CD4-positive, alpha-beta T cell (primary cell): ENCODE measurements around the gene ARHGEF28. TPM values are rescaled to one million over a fixed set of nuclear protein-coding genes. Genes with fewer than 3 reads are reported as not detected.

ENCODE experiments used
- ATAC-seq: fragments of 200-7000 bp; cut with Tn5 transposase; one replicate; pipeline ENCODE4 v1.10.0; 2022; ENCODE audit warnings: mild to moderate bottlenecking; ENCODE audit not compliant: poor library complexity
- CTCF ChIA-PET: fragments of 350-600 bp; sonication (Branson Sonifier 250); formaldehyde crosslinking; loops from one replicate; lab custom pipeline; 2021; ENCODE audit warnings: antibody characterized with exemption, inconsistent platforms; lab: Charles Lee
- POLR2A ChIA-PET: fragments of 350-600 bp; sonication (Branson Sonifier 250); formaldehyde crosslinking; loops from one replicate; lab custom pipeline; 2021; ENCODE audit warnings: antibody characterized with exemption, inconsistent platforms; lab: Charles Lee
- DNase-seq, 14 experiments: peaks; one replicate each; pipeline ENCODE4 v3.0.0-alpha.2; 2013 to 2020; ENCODE audit warnings: mixed read lengths in 2 of 14
- H3K27ac ChIP-seq, 2 donors: one replicate each; pipeline versions ENCODE4 v1.5.1 to v1.7.0; 2013; ENCODE audit warnings: low read length in 2 of 2, low read depth in 1 of 2, mild to moderate bottlenecking in 1 of 2
- H3K27me3 ChIP-seq, 2 experiments: 1 replicate in 1 of 2; 2 replicates in 1 of 2; pipeline versions ENCODE4 v1.6.1 to v1.7.0; 2013; ENCODE audit warnings: low read length in 2 of 2, control low read depth in 1 of 2, mild to moderate bottlenecking in 1 of 2, moderate library complexity in 1 of 2; ENCODE audit not compliant: insufficient read depth in 2 of 2, control insufficient read depth in 1 of 2
- H3K36me3 ChIP-seq: one replicate; pipeline ENCODE4 v1.6.1; 2013; ENCODE audit warnings: low read length, control low read depth; ENCODE audit not compliant: insufficient read depth
- H3K4me1 ChIP-seq: one replicate; pipeline ENCODE4 v1.6.1; 2013; ENCODE audit warnings: low read length, control low read depth; ENCODE audit not compliant: insufficient read depth
- H3K4me3 ChIP-seq: one replicate; pipeline ENCODE4 v1.5.1; 2013; ENCODE audit warnings: mild to moderate bottlenecking, low read length, moderate library complexity
- H3K9me3 ChIP-seq, 2 experiments: 1 replicate in 1 of 2; 2 replicates in 1 of 2; pipeline versions ENCODE4 v1.6.1 to v1.7.0; 2013; ENCODE audit warnings: low read length in 2 of 2, mild to moderate bottlenecking in 2 of 2, control low read depth in 1 of 2, moderate library complexity in 1 of 2; ENCODE audit not compliant: control insufficient read depth in 1 of 2, insufficient read depth in 1 of 2
- H3K27ac Mint-ChIP-seq: one replicate; pipeline ENCODE4 v1.8.0; 2020; ENCODE audit warnings: mixed read lengths
- H3K27me3 Mint-ChIP-seq: one replicate; pipeline ENCODE4 v1.8.0; 2021; ENCODE audit warnings: mixed read lengths
- H3K36me3 Mint-ChIP-seq: one replicate; pipeline ENCODE4 v1.8.0; 2021; ENCODE audit warnings: low read depth, mixed read lengths
- H3K4me1 Mint-ChIP-seq: one replicate; pipeline ENCODE4 v1.8.0; 2021; ENCODE audit warnings: low read depth, mixed read lengths
- H3K4me3 Mint-ChIP-seq: one replicate; pipeline ENCODE4 v1.8.0; 2020; ENCODE audit warnings: mild to moderate bottlenecking, mixed read lengths
- H3K9me3 Mint-ChIP-seq: one replicate; pipeline ENCODE4 v1.8.0; 2020; ENCODE audit warnings: mixed read lengths
- CTCF ChIP-seq: fragments of 200-600 bp; IDR thresholded peaks from one replicate; pipeline ENCODE4 v1.8.0; 2022; ENCODE audit warnings: antibody characterized with exemption, mild to moderate bottlenecking
- intact Hi-C, 2 experiments: fragments of 100-400 bp; cut with DNase I in 1 of 2; cut with micrococcal nuclease in 1 of 2; formaldehyde crosslinking; loops; one replicate each; pipeline versions ENCODE4 v1.15.1 to v1.9.0; 2023 to 2025; cut with DNase I, micrococcal nuclease
- total RNA-seq, 174 experiments: library from RNA in 2 of 174; stranded (reverse) in 2 of 174; gene quantifications; one replicate each; pipeline ENCODE4 v1.2.3 and lab custom pipeline; 2021 to 2026

The ARHGEF28 gene
- total RNA-seq, 2 experiments from 2014 or later: not detected

- Mint-ChIP-seq H3K4me3 (no peak overlapping the region), H3K36me3 (no peaks in the 10 kb centered on the region), H3K9me3 (no peaks in the 10 kb centered on the region), H3K27ac (no peak overlapping the region), H3K4me1 (no peaks in the 10 kb centered on the region), H3K27me3 (peaks cover 27% of the 10 kb centered on the region)
- ATAC-seq (no peak), DNase-seq (no peak)
- no peaks in the 10 kb centered on the region for H3K4me1 ChIP-seq
- ChIA-PET CTCF (no interaction called here), POLR2A (no interaction called here)
- no peak overlapping the region for H3K27ac ChIP-seq
- no peak for TF ChIP-seq CTCF
- no peaks in the 10 kb centered on the region for H3K9me3 ChIP-seq
- no peak overlapping the region for H3K4me3 ChIP-seq
- H3K27me3 ChIP-seq: peaks cover 4 to 7% of the 10 kb centered on the region in 2 experiments
- no peaks in the 10 kb centered on the region for H3K36me3 ChIP-seq
- intact Hi-C loops: no loop called here
These were observed 331.5 kb downstream of the ARHGEF28 start for GRCh38 chr5:73957397-73958001.

GRCh38 chr5:73958037-73958436 is 332.0 kb downstream of the ARHGEF28 start:
- no peak overlapping the region for H3K4me3 Mint-ChIP-seq
- POLR2A ChIA-PET: no interaction called here
- CTCF ChIA-PET: no interaction called here
- no peaks in the 10 kb centered on the region for H3K9me3 ChIP-seq
- peaks cover 0 to 7% of the 10 kb centered on the region in 2 experiments for H3K27me3 ChIP-seq
- intact Hi-C loops: no loop called here
- no peaks in the 10 kb centered on the region for H3K36me3 Mint-ChIP-seq
- no peaks in the 10 kb centered on the region for H3K4me1 ChIP-seq
- no peak overlapping the region for H3K27ac ChIP-seq
- H3K27ac Mint-ChIP-seq: no peak overlapping the region
- H3K4me3 ChIP-seq: no peak overlapping the region
- no peak for DNase-seq
- TF ChIP-seq CTCF: no peak
- H3K4me1 Mint-ChIP-seq: no peaks in the 10 kb centered on the region
- no peaks in the 10 kb centered on the region for H3K36me3 ChIP-seq
- ATAC-seq: no peak
- no peaks in the 10 kb centered on the region for H3K9me3 Mint-ChIP-seq
- H3K27me3 Mint-ChIP-seq: peaks cover 25% of the 10 kb centered on the region

- no peaks in the 10 kb centered on the region for H3K4me1 Mint-ChIP-seq
- no peaks in the 10 kb centered on the region for H3K36me3 Mint-ChIP-seq
- Histone ChIP-seq H3K27me3 (peaks cover 0 to 4% of the 10 kb centered on the region in 2 experiments), H3K36me3 (no peaks in the 10 kb centered on the region), H3K9me3 (no peaks in the 10 kb centered on the region), H3K4me1 (no peaks in the 10 kb centered on the region), H3K4me3 (no peak overlapping the region), H3K27ac (no peak overlapping the region)
- peaks cover 23% of the 10 kb centered on the region for H3K27me3 Mint-ChIP-seq
- no peak for DNase-seq
- no peaks in the 10 kb centered on the region for H3K9me3 Mint-ChIP-seq
- ChIA-PET CTCF (no interaction called here), POLR2A (no interaction called here)
- no peak overlapping the region for H3K27ac Mint-ChIP-seq
- H3K4me3 Mint-ChIP-seq: no peak overlapping the region
- intact Hi-C loops: no loop called here
- no peak for ATAC-seq
- no peak for TF ChIP-seq CTCF
These were observed 334.0 kb downstream of the ARHGEF28 start for GRCh38 chr5:73960023-73960422.
